Measurements from ENCODE around the gene DDX31. TPM values are rescaled to one million over a fixed set of nuclear protein-coding genes. Genes with fewer than 3 reads are reported as not detected.
"Not testable (repeated sequence)": the region's sequence is repeated elsewhere in the genome, so short reads cannot be mapped to it uniquely, and the experiment has no call there.

DDX31 gene
- total RNA-seq, 1 experiment from 2014 or later: 19.2 TPM

DNA sequence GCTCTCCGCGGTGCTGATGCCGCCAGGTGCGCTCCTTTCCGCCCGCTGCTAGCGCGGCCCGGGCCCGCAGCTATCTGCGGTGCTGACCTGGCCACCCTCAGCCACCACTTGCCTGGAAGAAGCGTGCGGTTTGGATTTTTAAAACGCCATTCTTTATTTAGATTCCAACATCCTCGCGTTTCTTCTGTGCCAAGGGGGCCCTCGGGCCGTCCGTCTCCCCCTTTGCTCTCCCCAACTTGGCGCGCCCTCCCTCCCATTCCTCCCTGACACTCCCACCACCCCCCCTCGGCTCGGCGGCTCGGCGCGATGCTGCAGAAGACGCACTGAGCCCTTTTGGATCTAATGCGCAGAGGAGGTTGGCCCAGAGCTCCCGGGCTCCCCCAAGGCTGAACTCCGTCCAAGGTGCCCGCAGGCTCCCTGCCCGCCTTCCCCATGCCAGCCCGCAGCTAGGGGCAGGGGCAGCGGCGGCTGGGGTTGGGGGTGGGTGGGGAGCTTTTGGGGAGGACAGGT, 87.5 kb downstream of the DDX31 start, which contains the start of gene BARHL1:
Gene BARHL1, plus strand, starts transcription at position 331 of the 510 bp plus-strand sequence. CDS start 192 bp downstream, outside the sequence.
- no peak for DNase-seq (ENCODE audit: low spot score)

DNA sequence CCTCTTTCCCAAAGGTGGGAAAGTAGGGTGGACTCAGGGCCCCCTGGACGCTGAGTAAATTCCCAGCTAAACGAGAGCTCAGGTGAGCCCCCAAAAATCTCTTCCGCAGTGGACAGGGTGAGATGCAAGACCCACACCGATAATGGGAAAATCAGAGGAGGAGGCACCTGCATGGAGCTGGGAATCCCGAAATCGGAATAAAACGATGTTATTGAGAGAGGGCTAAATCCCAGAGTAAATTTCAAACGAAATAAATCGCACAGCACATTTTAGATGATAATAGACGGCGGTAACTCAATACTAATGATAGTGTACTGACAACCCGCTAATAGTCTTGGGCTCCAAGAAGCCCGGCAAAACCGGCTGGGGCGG, 90.4 kb downstream of the DDX31 start:
- DNase-seq (ENCODE audit: low spot score): no peak

DNA sequence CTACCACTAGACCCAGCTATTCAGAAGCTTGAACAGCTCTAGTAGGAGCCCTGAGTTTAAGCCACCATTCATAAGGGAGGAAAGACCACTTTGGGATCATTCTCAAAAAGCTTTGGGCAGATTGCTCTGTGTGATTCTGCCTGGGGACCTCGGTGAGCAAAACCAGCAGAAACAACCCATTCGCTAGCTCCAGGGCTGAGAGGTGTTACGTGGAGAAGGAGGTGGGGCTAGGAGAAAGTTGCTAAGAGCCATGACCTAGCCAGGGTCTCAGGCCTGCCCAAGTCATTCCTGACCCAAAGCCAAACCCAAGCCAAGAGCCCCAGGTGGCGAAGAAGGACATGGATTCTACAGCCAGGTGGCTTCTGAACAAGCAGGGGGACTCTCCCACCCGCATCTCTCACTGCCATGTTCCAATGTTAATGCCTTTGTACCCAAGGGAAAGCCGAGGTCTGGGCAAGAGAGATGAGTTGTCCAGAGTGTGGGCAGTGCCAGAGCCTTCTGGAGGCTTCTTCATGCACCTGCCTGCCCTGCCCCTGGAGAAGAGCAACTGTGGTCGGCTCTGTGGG, 91.3 kb downstream of the DDX31 start:
- DNase-seq (ENCODE audit: low spot score): no peak

DNA sequence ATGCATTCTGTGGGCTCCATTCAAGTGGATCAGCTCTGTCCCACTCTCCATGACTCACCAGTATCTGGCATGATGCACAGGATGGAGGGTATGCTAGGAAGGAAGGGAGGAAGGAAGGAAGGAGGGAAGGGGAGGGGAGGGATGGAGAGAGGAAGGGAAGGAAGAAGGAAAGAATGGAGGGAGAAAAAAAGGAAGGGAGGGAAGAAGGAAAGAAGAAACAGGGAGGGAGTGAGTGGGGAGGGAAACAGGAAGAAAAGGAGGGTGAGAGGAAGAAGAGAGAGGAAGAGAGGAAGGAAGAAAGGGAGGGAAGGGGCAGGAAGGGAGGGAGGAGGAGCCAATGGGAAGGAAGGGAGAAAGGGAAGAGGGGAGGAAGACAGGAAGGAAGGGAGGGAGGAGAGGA, 92.7 kb downstream of the DDX31 start:
- no peak for DNase-seq (ENCODE audit: low spot score)

- no peak for DNase-seq (ENCODE audit: low spot score)
Measured at GRCh38 chr9:132575811-132576210, 94.0 kb downstream of the DDX31 start.

DNA sequence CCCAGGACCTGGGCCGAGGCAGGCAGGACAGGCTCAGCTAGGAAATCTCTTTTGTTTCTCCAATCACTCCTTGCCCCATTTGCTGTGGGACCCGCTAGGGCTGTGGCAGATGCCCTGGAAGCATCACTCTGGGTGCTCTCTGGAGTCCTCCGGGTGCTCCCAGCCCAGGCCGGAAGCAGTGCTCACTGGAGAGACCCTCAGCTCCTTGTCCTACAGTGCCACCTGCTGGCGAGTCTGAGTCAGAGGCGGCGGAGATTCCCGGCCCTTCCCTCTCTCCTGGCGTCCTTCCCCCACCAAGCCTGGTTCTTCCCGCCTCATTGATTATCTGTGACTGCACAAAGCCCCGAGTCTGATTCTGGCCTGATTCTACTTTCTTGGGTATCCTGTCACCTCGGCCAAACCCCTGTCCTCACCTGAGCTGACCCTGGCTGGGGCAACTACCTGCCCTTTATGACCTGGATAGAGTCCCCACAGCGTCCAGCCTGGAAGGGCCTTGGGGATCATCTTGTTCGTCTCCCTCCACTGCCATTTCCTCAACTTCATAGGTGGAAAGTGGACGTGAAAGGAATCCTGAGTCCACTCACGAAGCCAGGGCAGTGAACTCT, 94.7 kb downstream of the DDX31 start:
- peak; percentile 74 for DNase-seq (ENCODE audit: low spot score)

DNA sequence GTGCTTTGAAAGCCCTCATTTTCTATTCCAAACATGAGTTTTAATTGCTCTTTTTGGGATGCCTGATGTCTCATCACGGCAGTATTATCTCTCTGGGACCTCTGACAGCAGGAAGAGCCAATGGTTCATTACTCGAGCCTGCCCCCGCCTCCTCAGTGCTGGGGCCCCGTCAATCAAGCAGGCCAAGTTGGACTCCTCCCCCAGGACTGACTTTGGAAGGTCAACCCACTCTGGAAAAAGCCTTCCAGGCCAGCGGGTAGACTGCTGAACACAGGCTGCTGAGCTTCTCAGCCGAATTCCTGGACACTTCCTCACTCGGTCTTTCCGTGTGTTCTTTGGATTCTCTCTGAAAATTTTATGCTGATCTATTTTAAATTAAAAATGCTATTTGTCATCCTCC, 96.9 kb downstream of the DDX31 start:
- DNase-seq (ENCODE audit: low spot score): no peak

DNA sequence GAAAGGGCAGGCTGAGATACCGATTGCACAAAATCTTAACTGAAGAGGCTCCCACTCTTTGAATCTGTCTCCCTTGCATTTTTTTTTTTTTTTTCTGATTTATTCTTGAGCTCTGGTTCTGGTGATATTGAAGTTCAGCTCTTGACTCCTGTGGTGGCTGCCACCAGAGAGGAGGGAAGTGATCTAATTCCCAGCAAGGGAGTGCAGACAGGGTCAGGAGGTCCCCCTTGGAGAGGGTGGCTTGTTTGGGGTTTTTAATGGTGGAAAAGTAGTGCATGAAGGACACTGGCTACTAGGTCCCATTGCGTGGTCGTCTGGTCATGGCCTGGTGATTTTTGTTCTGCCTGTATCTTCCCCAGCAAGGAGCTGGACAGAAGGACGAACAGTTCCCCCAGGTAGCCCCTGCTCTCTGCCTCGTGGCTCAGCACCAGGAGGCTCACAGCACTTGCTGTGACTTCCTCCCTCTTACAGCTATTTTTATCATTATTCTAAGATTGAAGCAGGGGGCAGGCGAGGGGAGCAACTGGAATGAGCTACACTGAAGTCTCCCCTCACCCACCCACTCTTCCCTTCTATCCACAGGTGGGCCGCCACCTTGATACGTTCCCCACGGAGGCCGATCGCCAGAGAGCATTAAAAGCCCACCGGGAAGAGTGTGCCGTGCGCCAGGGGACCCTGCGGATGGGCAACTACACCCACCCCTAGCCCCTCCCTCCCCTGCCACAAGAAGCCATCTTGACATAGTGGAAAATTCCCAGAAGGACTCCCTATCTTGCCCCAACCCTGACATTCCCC, 97.8 kb downstream of the DDX31 start:
- no peak for DNase-seq (ENCODE audit: low spot score)

DNA sequence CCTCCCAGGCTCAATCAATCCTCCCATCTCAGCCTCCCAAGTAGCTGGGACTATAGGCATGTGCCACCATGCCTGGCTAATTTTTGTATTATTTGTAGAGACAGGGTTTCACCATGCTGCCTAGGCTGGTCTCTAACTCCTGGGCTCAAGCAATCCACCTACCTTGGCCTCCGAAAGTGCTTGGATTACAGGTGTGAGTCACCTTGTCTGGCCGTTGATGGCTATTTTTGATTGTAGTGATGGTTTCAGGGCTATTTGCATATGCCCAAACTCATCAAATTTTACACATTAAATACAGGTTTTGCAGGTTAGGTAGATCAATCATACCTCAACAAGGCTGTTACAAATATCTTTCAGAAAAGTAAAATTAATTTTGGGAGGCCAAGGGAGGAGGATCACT, 101.0 kb downstream of the DDX31 start:
- DNase-seq (ENCODE audit: low spot score): not testable (repeated sequence)

DNA sequence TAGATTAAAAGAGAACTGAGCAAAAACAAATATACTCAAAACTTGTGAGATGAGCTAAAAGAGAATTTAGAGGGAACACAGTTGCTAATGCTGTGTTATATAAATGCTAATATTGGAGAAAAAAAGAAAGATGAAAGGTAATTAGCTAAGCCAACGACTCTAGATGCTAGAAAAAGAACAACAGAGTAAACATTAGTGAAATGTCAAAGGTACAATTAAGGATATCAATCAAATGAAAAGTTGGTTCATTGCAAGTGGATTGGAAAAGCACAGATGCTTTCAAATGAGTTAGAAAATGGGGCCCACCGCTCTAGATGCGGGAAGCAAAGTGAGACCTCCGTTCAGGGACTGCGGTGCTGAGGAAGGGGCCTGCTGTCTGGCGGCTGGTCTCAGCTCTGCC, 105.3 kb downstream of the DDX31 start:
- DNase-seq (ENCODE audit: low spot score): no peak

GRCh38 chr9:132562306-132562573, 107.5 kb downstream of the DDX31 start:
- DNase-seq (ENCODE audit: low spot score): no peak

GRCh38 chr9:132560616-132561202, 109.1 kb downstream of the DDX31 start:
- no peak for DNase-seq (ENCODE audit: low spot score)

DNA sequence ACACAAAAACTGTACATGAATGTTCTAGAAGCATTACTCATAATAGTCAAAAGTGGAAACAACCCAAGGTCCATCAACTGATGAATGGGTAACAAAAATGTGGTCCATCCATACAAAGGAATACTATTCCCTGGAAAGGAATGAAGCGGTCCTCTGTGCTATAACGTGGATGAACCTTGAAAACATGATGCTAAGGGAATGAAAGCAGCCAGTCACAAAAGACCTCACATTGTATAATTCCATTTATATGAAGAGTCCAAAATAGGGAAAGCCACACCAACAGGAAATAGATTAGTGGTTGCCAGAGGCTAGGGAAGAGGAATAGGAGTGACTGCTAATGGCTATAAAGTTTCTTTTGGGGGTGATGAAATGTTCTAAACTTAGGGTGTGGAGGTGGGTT, 110.1 kb downstream of the DDX31 start:
- DNase-seq (ENCODE audit: low spot score): no peak

DNA sequence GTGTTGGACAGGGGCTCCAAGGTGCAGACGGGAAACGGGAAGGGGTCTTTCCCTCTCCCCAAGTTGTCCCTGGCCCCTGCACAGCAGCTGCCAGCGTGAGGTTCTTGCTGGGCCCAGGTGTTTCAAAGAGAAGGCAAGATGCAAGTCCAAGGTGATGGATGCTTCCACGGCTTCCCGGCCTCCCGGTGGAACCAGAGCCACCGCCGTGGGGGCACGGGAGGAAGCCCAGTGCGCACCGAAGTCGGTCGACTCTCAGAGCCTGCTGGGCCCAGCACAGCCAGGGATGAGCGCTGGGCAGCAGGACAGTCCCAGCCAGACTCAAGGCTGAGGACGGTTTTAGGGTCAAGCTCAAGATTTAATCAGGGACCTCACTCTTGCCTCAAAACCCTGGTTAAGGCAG, 112.6 kb downstream of the DDX31 start:
- no peak for DNase-seq (ENCODE audit: low spot score)

GRCh38 chr9:132556714-132557113, 113.1 kb downstream of the DDX31 start:
- DNase-seq (ENCODE audit: low spot score): no peak

GRCh38 chr9:132556235-132556634, 113.5 kb downstream of the DDX31 start:
- no peak for DNase-seq (ENCODE audit: low spot score)

DNA sequence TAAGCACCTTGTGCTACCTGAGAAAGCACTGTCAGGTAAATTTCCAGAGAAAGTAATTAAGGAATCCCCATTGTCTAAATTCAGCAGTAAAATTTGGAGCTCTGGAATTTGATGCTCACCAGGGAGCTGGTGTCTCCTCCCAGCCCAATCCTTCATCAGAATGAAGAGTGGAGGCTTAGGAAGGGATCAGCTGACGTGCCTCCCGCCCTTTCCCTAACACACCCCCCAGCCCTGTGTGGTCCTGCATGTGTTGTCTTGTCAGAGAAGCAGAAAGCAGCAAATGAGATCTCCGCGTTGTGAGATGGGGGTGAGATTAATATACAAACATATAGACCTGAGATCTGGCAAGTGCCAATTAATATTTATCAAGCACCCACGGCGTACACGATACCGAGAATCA, 114.3 kb downstream of the DDX31 start:
- DNase-seq (ENCODE audit: low spot score): no peak

GRCh38 chr9:132554755-132555154, 115.0 kb downstream of the DDX31 start:
- DNase-seq (ENCODE audit: low spot score): no peak

- DNase-seq (ENCODE audit: low spot score): no peak
Measured at GRCh38 chr9:132552041-132552440, 117.7 kb downstream of the DDX31 start.

- DNase-seq (ENCODE audit: low spot score): no peak
Measured at GRCh38 chr9:132551556-132551955, 118.2 kb downstream of the DDX31 start.

GRCh38 chr9:132548751-132549640, 120.8 kb downstream of the DDX31 start:
- DNase-seq (ENCODE audit: low spot score): peak; percentile 70
